H9 (cell line): ENCODE measurements around the gene MC1R. TPM values are rescaled to one million over a fixed set of nuclear protein-coding genes. Genes with fewer than 3 reads are reported as not detected.

Experiments
- DNase-seq: peaks from one replicate; pipeline ENCODE4 v3.0.0-alpha.2; 2017
- H2AFZ ChIP-seq: one replicate; pipeline ENCODE4 v1.6.1; 2013; ENCODE audit warnings: mild to moderate bottlenecking, low read length, control low read depth, moderate library complexity
- H2AK5ac ChIP-seq: 2 replicates; pipeline ENCODE4 v1.6.1; 2013; ENCODE audit warnings: low read length, control low read depth, mixed read lengths; ENCODE audit not compliant: insufficient read length
- H2BK120ac ChIP-seq: one replicate; pipeline ENCODE4 v1.6.1; 2013; ENCODE audit warnings: low read depth, mild to moderate bottlenecking, low read length, control low read depth, inconsistent platforms; ENCODE audit not compliant: poor library complexity, severe bottlenecking
- H2BK12ac ChIP-seq: 2 replicates; pipeline ENCODE4 v1.6.1; 2013; ENCODE audit warnings: low read length, control low read depth, mixed read lengths, low read depth; ENCODE audit not compliant: insufficient read length
- H2BK15ac ChIP-seq: 2 replicates; pipeline ENCODE4 v1.6.1; 2013; ENCODE audit warnings: low read depth, low read length, control low read depth
- H2BK20ac ChIP-seq: one replicate; pipeline ENCODE4 v1.6.1; 2013; ENCODE audit warnings: low read depth, mild to moderate bottlenecking, low read length, control low read depth, inconsistent platforms; ENCODE audit not compliant: poor library complexity, severe bottlenecking
- H2BK5ac ChIP-seq: 2 replicates; pipeline ENCODE4 v1.6.1; 2013; ENCODE audit warnings: low read length, control low read depth, mixed read lengths; ENCODE audit not compliant: insufficient read length
- H3K14ac ChIP-seq: 2 replicates; pipeline ENCODE4 v1.6.1; 2013; ENCODE audit warnings: low read length, control low read depth; ENCODE audit not compliant: insufficient read depth
- H3K18ac ChIP-seq: 2 replicates; pipeline ENCODE4 v1.6.1; 2013; ENCODE audit warnings: low read depth, mild to moderate bottlenecking, mixed read lengths, low read length, control low read depth; ENCODE audit not compliant: insufficient read length
- H3K23ac ChIP-seq: 2 replicates; pipeline ENCODE4 v1.6.1; 2013; ENCODE audit warnings: low read length, control low read depth, mixed read lengths, low read depth; ENCODE audit not compliant: insufficient read length
- H3K23me2 ChIP-seq: 2 replicates; pipeline ENCODE4 v1.6.1; 2013; ENCODE audit warnings: low read depth, mild to moderate bottlenecking, mixed read lengths, low read length, control low read depth; ENCODE audit not compliant: insufficient read length, poor library complexity, severe bottlenecking
- H3K27ac ChIP-seq: 2 replicates; pipeline ENCODE4 v1.5.1; 2013; ENCODE audit warnings: low read length, control low read depth, mixed read lengths, low read depth; ENCODE audit not compliant: insufficient read length
- H3K27me3 ChIP-seq: 2 replicates; pipeline ENCODE4 v1.6.1; 2013; ENCODE audit warnings: low read length, control low read depth, inconsistent platforms; ENCODE audit not compliant: insufficient read depth
- H3K4ac ChIP-seq: 2 replicates; pipeline ENCODE4 v1.6.1; 2013; ENCODE audit warnings: low read depth, mild to moderate bottlenecking, control low read depth, inconsistent platforms, low read length, moderate library complexity
- H3K4me1 ChIP-seq: 2 replicates; pipeline ENCODE4 v1.6.1; 2013; ENCODE audit warnings: low read length, control low read depth, inconsistent platforms; ENCODE audit not compliant: insufficient read depth
- H3K4me2 ChIP-seq: 2 replicates; pipeline ENCODE4 v1.6.1; 2013; ENCODE audit warnings: low read length, control low read depth, mixed read lengths; ENCODE audit not compliant: insufficient read length, insufficient read depth
- H3K56ac ChIP-seq: 2 replicates; pipeline ENCODE4 v1.6.1; 2013; ENCODE audit warnings: low read depth, mild to moderate bottlenecking, mixed read lengths, low read length, control low read depth; ENCODE audit not compliant: insufficient read length
- H3K79me1 ChIP-seq: 2 replicates; pipeline ENCODE4 v1.6.1; 2013; ENCODE audit warnings: low read depth, mild to moderate bottlenecking, moderate library complexity, low read length, control low read depth, inconsistent platforms; ENCODE audit not compliant: insufficient read depth, poor library complexity, severe bottlenecking
- H3K79me2 ChIP-seq: 2 replicates; pipeline ENCODE4 v1.6.1; 2013; ENCODE audit warnings: low read length, control low read depth, inconsistent platforms; ENCODE audit not compliant: insufficient read depth
- H3K9ac ChIP-seq: 2 replicates; pipeline ENCODE4 v1.6.1; 2013; ENCODE audit warnings: low read length, control low read depth, mixed read lengths; ENCODE audit not compliant: insufficient read length; ENCODE audit errors: extremely low read depth
- H3K9me3 ChIP-seq: one replicate; pipeline ENCODE4 v1.6.1; 2013; ENCODE audit warnings: low read depth, low read length, inconsistent platforms; ENCODE audit not compliant: control insufficient read depth
- H3T11ph ChIP-seq: one replicate; pipeline ENCODE4 v1.6.1; 2013; ENCODE audit warnings: mild to moderate bottlenecking, low read length, control low read depth, inconsistent platforms
- H4K20me1 ChIP-seq: one replicate; pipeline ENCODE4 v1.6.1; 2013; ENCODE audit not compliant: control insufficient read depth, insufficient read length, insufficient read depth
- H4K5ac ChIP-seq: 2 replicates; pipeline ENCODE4 v1.6.1; 2013; ENCODE audit warnings: low read depth, mild to moderate bottlenecking, mixed read lengths, low read length, control low read depth; ENCODE audit not compliant: insufficient read length
- H4K8ac ChIP-seq: replicated peaks from 2 replicates; pipeline ENCODE4 v1.6.1; 2013; ENCODE audit warnings: low read length, control low read depth, mixed read lengths, low read depth; ENCODE audit not compliant: insufficient read length
- H4K91ac ChIP-seq: 2 replicates; pipeline ENCODE4 v1.6.1; 2013; ENCODE audit warnings: low read depth, mild to moderate bottlenecking, moderate library complexity, mixed read lengths, low read length, control low read depth; ENCODE audit not compliant: insufficient read length
- H3K27ac Mint-ChIP-seq, 3 experiments: 2 replicates in 2 of 3; 3 replicates in 1 of 3; pipeline ENCODE4 v1.8.0; 2020 to 2021; ENCODE audit warnings: mixed read lengths in 3 of 3, mild to moderate bottlenecking in 1 of 3, moderate library complexity in 1 of 3
- H3K27me3 Mint-ChIP-seq: 2 replicates; pipeline ENCODE4 v1.8.0; 2021; ENCODE audit warnings: low read depth, mild to moderate bottlenecking, moderate library complexity, mixed read lengths
- H3K36me3 Mint-ChIP-seq, 3 experiments: 2 replicates in 2 of 3; 3 replicates in 1 of 3; pipeline ENCODE4 v1.8.0; 2020 to 2021; ENCODE audit warnings: low read depth in 3 of 3, mixed read lengths in 3 of 3; ENCODE audit not compliant: insufficient read depth in 1 of 3
- H3K4me1 Mint-ChIP-seq, 2 experiments: 2 replicates each; pipeline ENCODE4 v1.8.0; 2020; ENCODE audit warnings: mixed read lengths in 2 of 2
- H3K4me3 Mint-ChIP-seq, 2 experiments: 2 replicates in 1 of 2; 3 replicates in 1 of 2; pipeline ENCODE4 v1.8.0; 2020 to 2021; ENCODE audit warnings: mild to moderate bottlenecking in 2 of 2, mixed read lengths in 2 of 2, moderate library complexity in 1 of 2
- H3K9me3 Mint-ChIP-seq, 2 experiments: 2 replicates in 1 of 2; 3 replicates in 1 of 2; pipeline ENCODE4 v1.8.0; 2020; ENCODE audit warnings: mild to moderate bottlenecking in 2 of 2, mixed read lengths in 2 of 2, moderate library complexity in 1 of 2
- CTCF ChIP-seq: fragments of 200-600 bp; sonication (generic); conservative IDR thresholded peaks from 3 replicates; pipeline ENCODE4 v1.8.0; 2021; ENCODE audit warnings: antibody characterized with exemption, mild to moderate bottlenecking
- WGBS: extraction: QIAGEN DNeasy Blood & Tissue Kit; methylation state at CpG from one replicate; pipeline ENCODE4 v1.1.7; 2013; ENCODE audit warnings: missing lambda C conversion rate, low lambda C conversion rate, mixed read lengths; ENCODE audit not compliant: insufficient read length; ENCODE audit errors: extremely low coverage; 5-methylcytosine and 5-hydroxymethylcytosine counted together
- total RNA-seq: library from RNA; stranded (reverse); gene quantifications from 2 replicates; pipeline ENCODE4 v1.2.1, GENCODE V29; 2021

Gene MC1R
- total RNA-seq, 1 experiment from 2014 or later, result 4.7 TPM

DNA sequence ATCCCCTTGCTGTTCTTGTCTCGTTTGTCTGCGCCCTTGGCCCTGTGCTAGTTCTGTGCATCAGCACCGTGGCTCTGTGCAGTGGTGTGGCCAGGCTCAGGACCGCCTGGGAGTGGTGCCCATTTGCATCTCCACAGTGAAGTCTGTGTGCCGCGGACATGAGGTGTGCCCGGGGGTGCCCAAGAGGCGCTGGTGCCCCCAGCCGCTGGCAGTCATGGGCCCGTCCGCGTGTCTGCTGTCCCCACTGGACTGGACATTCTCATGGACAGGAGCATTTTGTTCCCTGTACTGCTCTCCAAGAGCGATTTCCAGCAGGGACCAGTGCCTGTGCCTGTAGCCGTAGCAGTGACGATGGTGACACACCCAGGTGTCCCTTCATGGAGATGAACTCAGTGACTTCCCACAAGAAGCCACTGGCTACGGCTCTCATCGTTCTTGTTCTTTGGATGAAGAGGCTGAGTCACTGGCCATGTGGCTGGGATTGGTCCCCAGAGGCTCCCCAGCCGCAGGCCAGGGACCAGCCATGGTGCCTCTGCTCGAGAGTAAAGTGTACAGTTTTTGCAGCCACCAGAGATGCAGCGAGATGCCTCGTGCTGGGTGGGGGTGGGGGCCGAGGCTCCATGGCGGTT is 13.0 kb upstream of the MC1R start:
- DNase-seq, result no peak
- H3K36me3 Mint-ChIP-seq, result peaks cover 29 to 50% (median 44%) of the 10 kb centered on the region in 3 experiments; a peak in 6 of 7 replicates
- H3K27ac ChIP-seq, result no peak overlapping the region

More for the DNA sequence above, 13.0 kb upstream of the MC1R start:
- H3K9me3 Mint-ChIP-seq, result peaks cover 6 to 13% of the 10 kb centered on the region in 2 experiments; a peak in 3 of 5 replicates
- Histone ChIP-seq H3K79me2 (no peaks in the 10 kb centered on the region), H3K23ac (no peak overlapping the region), H3K9ac (no peak overlapping the region), H2AFZ (no peak overlapping the region), H3K79me1 (no peaks in the 10 kb centered on the region), H2BK5ac (no peak overlapping the region), H4K5ac (no peak overlapping the region), H3K18ac (no peak overlapping the region), H4K8ac (no peak overlapping the region), H3T11ph (no peak overlapping the region), H2BK120ac (no peak overlapping the region), H4K20me1 (no peaks in the 10 kb centered on the region), H3K4me1 (no peaks in the 10 kb centered on the region), H3K14ac (no peak overlapping the region), H2AK5ac (no peak overlapping the region), H3K9me3 (peaks cover 7% of the 10 kb centered on the region), H4K91ac (no peak overlapping the region), H3K4ac (no peak overlapping the region), H2BK20ac (no peak overlapping the region), H2BK15ac (no peak overlapping the region), H2BK12ac (no peak overlapping the region), H3K23me2 (no peaks in the 10 kb centered on the region), H3K27me3 (no peaks in the 10 kb centered on the region), H3K4me2 (no peak overlapping the region), H3K56ac (no peak overlapping the region)
- H3K4me1 Mint-ChIP-seq, result peaks cover 2 to 5% of the 10 kb centered on the region in 2 experiments; a peak in 2 of 4 replicates
- H3K4me3 Mint-ChIP-seq, result no peak overlapping the region
- WGBS, result no CpG with 5 or more reads among the region's 23 CpGs
- no peak for TF ChIP-seq CTCF
- H3K27me3 Mint-ChIP-seq, result no peaks in the 10 kb centered on the region
- H3K27ac Mint-ChIP-seq, result no peak overlapping the region
